Measurements from ENCODE around the gene CYP46A1.

GRCh38 chr14:99657645-99658155 is 26.4 kb upstream of the CYP46A1 start:
- TF ChIP-seq CTCF (IDR thresholded peaks at IDR 0.05 in 8 of 11, conservative IDR thresholded peaks at IDR 0.05 in 3 of 11): no peak
- TF ChIP-seq POLR2A (IDR thresholded peaks at IDR 0.05): no peak
- no peak for TF ChIP-seq POLR2AphosphoS5 (IDR thresholded peaks at IDR 0.05)
